ENCODE data around the gene FKBP11.

The FKBP11 gene

GRCh38 chr12:48946943-48947342, 21.7 kb upstream of the FKBP11 start:
- ChIA-PET CTCF (interaction anchor here (1.4 to 3.1 kb wide), 2 partner anchors 10 to 94 kb away, joined by 4 to 19 read pairs; no protein-coding TSS in a partner anchor), POLR2A (no interaction called here)
- no peak overlapping the region for H3K27ac ChIP-seq (ENCODE audit: extremely low read depth, low read depth, low read length)

GRCh38 chr12:48946205-48946604, 20.9 kb upstream of the FKBP11 start:
- ChIA-PET CTCF (interaction anchor here (1.2 to 3.1 kb wide), 6 partner anchors 11 to 132 kb away, joined by 3 to 12 read pairs (median 6); no protein-coding TSS in a partner anchor), POLR2A (interaction anchor here (1.1 kb wide), 1 partner anchor 11 kb away, joined by 4 read pairs; the partner anchor contains the start of gene ARF3)
- H3K36me3 ChIP-seq (ENCODE audit: control insufficient read depth in 2 of 2, insufficient read depth in 1 of 2, low read length in 2 of 2) = peaks cover 0 to 29% of the 10 kb centered on the region in 2 experiments; a peak in 2 of 3 replicates
- H3K4me3 ChIP-seq (ENCODE audit: low read depth, low read length) = no peak overlapping the region
- no peaks in the 10 kb centered on the region for H3K9me3 ChIP-seq (ENCODE audit: control insufficient read depth, insufficient read depth, low read depth, low read length)
- no peaks in the 10 kb centered on the region for H3K4me1 ChIP-seq (ENCODE audit: control insufficient read depth, insufficient read depth, low read length)
- H3K27ac ChIP-seq (ENCODE audit: extremely low read depth, low read depth, low read length) = no peak overlapping the region
- TF ChIP-seq ZNF621 (tag by site-specific recombination; IDR thresholded peaks at IDR 0.05) (no peak), ZFP3 (tag by site-specific recombination; IDR thresholded peaks at IDR 0.05; ENCODE audit: low read depth) (no peak), ZNF239 (tag by site-specific recombination; IDR thresholded peaks at IDR 0.05) (no peak), ZNF513 (tag by site-specific recombination; IDR thresholded peaks at IDR 0.05) (no peak), RBAK (tag by site-specific recombination; IDR thresholded peaks at IDR 0.05) (no peak), ZBTB10 (tag by site-specific recombination; IDR thresholded peaks at IDR 0.05) (no peak), ZNF549 (tag by site-specific recombination; IDR thresholded peaks at IDR 0.05) (no peak), ZNF423 (tag by site-specific recombination; IDR thresholded peaks at IDR 0.05) (no peak), TSHZ1 (tag by site-specific recombination; IDR thresholded peaks at IDR 0.05; ENCODE audit: borderline replicate concordance) (no peak)

More at GRCh38 chr12:48946943-48947342, 21.7 kb upstream of the FKBP11 start:
- TF ChIP-seq SETDB1 (IDR thresholded peaks at IDR 0.05; ENCODE audit: insufficient read length, low read length) = no peak
- no peak for TF ChIP-seq ZNF664 (tag by site-specific recombination; IDR thresholded peaks at IDR 0.05)
- no peak for TF ChIP-seq KLF8 (tag by site-specific recombination; IDR thresholded peaks at IDR 0.05)
- TF ChIP-seq ZNF138 (tag by site-specific recombination; IDR thresholded peaks at IDR 0.05; ENCODE audit: borderline replicate concordance) = no peak
- no peak for TF ChIP-seq ZNF571 (tag by site-specific recombination; IDR thresholded peaks at IDR 0.05)
- TF ChIP-seq ZNF398 (tag by site-specific recombination; IDR thresholded peaks at IDR 0.05) = no peak
- no peak for TF ChIP-seq CTCF (tag by site-specific recombination; IDR thresholded peaks at IDR 0.05)
- no peaks in the 10 kb centered on the region for H3K9me3 ChIP-seq (ENCODE audit: control insufficient read depth, insufficient read depth, low read depth, low read length)
- H3K36me3 ChIP-seq (ENCODE audit: control insufficient read depth in 2 of 2, insufficient read depth in 1 of 2, low read length in 2 of 2) = peaks cover 5 to 23% of the 10 kb centered on the region in 2 experiments; a peak in 2 of 3 replicates
- H3K4me1 ChIP-seq (ENCODE audit: control insufficient read depth, insufficient read depth, low read length) = no peaks in the 10 kb centered on the region
- H3K4me3 ChIP-seq (ENCODE audit: low read depth, low read length) = no peak overlapping the region

All from HEK293 (cell line).